A673 (cell line): Measurements from ENCODE around the gene SLIT1.

ENCODE experiments used
- EZH2 ChIP-seq: fragments of 200-600 bp; sonication (generic); IDR thresholded peaks from 2 replicates; pipeline ENCODE4 v1.6.1; 2017; ENCODE audit warnings: borderline replicate concordance, low read depth, mild to moderate bottlenecking, mixed read lengths, antibody characterized with exemption, low read length; ENCODE audit not compliant: poor library complexity, severe bottlenecking
- TF ChIP-seq, protein P1 (sequence below): fragments of 300-800, 200-600 bp; sonication (generic); conservative IDR thresholded peaks from 2 replicates; pipeline ENCODE4 v1.5.1; 2017; ENCODE audit warnings: low read depth, mild to moderate bottlenecking, antibody characterized with exemption, low read length, moderate library complexity, mixed read lengths

DNA sequence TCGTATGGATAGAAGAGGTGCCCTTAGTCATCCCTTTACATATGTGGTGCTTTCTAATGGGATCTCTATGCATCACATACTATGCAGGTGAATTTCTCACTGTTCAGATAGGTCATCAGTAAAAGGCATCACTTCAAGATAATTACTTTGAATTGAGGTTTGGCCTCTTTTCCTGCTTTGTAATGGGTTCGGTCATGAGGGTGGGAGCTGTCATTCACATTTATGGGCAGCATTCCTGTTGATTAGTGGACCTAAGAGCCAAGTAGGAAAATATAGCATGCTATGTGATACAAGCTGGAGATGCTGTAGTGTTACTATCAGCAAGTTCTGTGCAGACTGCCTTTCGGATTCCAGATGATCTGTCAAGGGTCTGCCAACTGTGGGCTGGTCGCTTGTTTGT, 197.3 kb downstream of the SLIT1 start:
- TF ChIP-seq, protein P1, sequence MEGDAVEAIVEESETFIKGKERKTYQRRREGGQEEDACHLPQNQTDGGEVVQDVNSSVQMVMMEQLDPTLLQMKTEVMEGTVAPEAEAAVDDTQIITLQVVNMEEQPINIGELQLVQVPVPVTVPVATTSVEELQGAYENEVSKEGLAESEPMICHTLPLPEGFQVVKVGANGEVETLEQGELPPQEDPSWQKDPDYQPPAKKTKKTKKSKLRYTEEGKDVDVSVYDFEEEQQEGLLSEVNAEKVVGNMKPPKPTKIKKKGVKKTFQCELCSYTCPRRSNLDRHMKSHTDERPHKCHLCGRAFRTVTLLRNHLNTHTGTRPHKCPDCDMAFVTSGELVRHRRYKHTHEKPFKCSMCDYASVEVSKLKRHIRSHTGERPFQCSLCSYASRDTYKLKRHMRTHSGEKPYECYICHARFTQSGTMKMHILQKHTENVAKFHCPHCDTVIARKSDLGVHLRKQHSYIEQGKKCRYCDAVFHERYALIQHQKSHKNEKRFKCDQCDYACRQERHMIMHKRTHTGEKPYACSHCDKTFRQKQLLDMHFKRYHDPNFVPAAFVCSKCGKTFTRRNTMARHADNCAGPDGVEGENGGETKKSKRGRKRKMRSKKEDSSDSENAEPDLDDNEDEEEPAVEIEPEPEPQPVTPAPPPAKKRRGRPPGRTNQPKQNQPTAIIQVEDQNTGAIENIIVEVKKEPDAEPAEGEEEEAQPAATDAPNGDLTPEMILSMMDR: no peak
- TF ChIP-seq EZH2: no peak
